ENCODE measurements around the gene SMIM32. TPM values are rescaled to one million over a fixed set of nuclear protein-coding genes. Genes with fewer than 3 reads are reported as not detected.

The SMIM32 gene
- total RNA-seq, 3 donors from 2014 or later = not detected

DNA sequence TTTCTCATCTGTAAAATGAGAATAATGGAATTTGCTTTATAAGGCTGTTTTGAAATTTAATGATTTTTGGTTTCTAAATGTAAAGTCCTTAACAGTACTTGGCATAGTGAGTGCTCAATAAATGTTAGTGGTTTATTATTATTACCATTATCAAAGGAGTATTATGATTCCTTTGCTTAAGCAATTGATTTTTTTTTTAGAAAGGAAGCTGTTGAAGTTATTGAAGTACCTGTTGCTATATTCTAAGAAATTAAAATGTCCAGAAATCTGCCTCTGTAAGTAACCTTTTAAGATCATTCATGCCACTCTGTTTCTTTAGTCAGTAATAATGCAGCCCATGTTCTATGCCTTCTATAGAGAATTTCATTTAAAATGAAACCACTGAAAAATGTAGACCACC lies 45.3 kb downstream of the SMIM32 start:
- Histone ChIP-seq H3K4me1 (no peaks in the 10 kb centered on the region), H3K27me3 (no peaks in the 10 kb centered on the region), H3K9me3 (no peaks in the 10 kb centered on the region), H3K27ac (no peak overlapping the region), H3K36me3 (no peaks in the 10 kb centered on the region), H3K4me3 (no peak overlapping the region)
- DNase-seq (ENCODE audit: low spot score in 2 of 2) = no peak
- intact Hi-C loops (cut with DNase I; ENCODE audit: low total_unique reads) = no loop called here
- TF ChIP-seq POLR2AphosphoS5 (IDR thresholded peaks at IDR 0.05) (no peak), POLR2A (IDR thresholded peaks at IDR 0.05) (no peak)
- TF ChIP-seq, protein P1, sequence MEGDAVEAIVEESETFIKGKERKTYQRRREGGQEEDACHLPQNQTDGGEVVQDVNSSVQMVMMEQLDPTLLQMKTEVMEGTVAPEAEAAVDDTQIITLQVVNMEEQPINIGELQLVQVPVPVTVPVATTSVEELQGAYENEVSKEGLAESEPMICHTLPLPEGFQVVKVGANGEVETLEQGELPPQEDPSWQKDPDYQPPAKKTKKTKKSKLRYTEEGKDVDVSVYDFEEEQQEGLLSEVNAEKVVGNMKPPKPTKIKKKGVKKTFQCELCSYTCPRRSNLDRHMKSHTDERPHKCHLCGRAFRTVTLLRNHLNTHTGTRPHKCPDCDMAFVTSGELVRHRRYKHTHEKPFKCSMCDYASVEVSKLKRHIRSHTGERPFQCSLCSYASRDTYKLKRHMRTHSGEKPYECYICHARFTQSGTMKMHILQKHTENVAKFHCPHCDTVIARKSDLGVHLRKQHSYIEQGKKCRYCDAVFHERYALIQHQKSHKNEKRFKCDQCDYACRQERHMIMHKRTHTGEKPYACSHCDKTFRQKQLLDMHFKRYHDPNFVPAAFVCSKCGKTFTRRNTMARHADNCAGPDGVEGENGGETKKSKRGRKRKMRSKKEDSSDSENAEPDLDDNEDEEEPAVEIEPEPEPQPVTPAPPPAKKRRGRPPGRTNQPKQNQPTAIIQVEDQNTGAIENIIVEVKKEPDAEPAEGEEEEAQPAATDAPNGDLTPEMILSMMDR (IDR thresholded peaks at IDR 0.05) = no peak

DNA sequence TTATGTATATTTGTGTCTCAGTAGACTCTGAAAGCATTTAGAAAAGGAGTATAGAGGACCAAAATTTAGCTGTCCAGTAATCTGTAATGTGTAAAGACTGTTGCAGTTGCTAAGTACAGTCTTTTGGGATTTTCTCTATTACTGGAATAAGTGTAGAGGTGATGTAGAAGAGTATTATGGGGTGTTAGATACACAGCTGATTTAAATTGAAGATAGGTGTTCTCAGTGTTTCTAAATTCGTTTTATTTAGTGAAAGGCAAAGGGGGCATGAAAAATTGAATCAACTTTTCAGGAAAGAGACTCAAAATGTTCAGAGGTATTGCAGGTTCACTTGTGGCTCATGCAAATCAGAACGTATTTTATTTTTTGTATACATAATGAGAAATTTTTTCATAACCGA lies 46.8 kb downstream of the SMIM32 start:
- no peaks in the 10 kb centered on the region for H3K9me3 ChIP-seq
- H3K27ac ChIP-seq = no peak overlapping the region
- intact Hi-C loops (cut with DNase I; ENCODE audit: low total_unique reads) = no loop called here
- no peaks in the 10 kb centered on the region for H3K27me3 ChIP-seq
- TF ChIP-seq POLR2AphosphoS5 (IDR thresholded peaks at IDR 0.05) (no peak), POLR2A (IDR thresholded peaks at IDR 0.05) (no peak)
- TF ChIP-seq, protein P1 (IDR thresholded peaks at IDR 0.05) = no peak
- no peaks in the 10 kb centered on the region for H3K36me3 ChIP-seq
- no peaks in the 10 kb centered on the region for H3K4me1 ChIP-seq
- DNase-seq (ENCODE audit: low spot score in 2 of 2) = no peak
- no peak overlapping the region for H3K4me3 ChIP-seq

DNA sequence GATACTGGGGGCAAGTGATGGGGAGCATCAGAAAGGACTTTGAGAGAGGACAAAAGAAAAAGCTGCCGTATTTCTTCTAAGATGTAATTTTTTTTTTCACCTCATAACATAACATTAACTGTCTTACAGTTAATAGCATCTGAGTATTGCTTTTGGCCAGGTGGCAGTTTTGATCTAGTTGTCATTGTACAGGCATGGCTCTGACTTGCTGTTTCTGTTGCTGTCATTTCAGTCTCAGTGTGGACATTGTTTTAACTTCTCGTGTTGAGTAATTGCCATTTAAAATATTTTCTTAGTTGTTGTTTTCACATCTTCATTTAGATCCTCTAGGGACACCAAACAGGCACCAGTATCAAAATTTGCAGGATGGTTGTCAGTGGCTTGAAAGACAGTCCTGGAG lies 47.9 kb downstream of the SMIM32 start:
- Histone ChIP-seq H3K4me1 (no peaks in the 10 kb centered on the region), H3K4me3 (no peak overlapping the region), H3K9me3 (no peaks in the 10 kb centered on the region), H3K36me3 (no peaks in the 10 kb centered on the region), H3K27me3 (no peaks in the 10 kb centered on the region), H3K27ac (no peak overlapping the region)
- TF ChIP-seq POLR2A (IDR thresholded peaks at IDR 0.05) (no peak), POLR2AphosphoS5 (IDR thresholded peaks at IDR 0.05) (no peak)
- TF ChIP-seq, protein P1 (IDR thresholded peaks at IDR 0.05) = no peak
- no peak for DNase-seq (ENCODE audit: low spot score in 2 of 2)
- intact Hi-C loops (cut with DNase I; ENCODE audit: low total_unique reads) = no loop called here

DNA sequence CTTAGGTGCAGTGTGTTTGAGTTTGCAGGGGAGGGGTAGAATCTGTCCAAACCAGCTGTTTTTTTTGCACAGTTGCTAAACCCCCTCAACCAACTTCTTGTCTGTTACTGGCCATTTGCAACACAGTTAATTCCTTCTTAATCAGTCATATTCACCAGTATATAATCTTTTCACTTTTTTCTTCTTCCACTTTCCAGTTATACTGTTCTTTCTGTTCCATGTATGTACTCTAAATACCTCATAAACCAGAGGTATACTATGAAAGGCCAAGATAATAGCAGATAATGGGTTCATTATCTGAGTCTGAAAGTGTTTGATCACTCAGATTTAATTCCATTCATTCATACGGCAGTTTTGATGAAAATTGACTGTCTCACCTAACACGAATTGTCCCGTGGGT lies 49.2 kb downstream of the SMIM32 start:
- TF ChIP-seq POLR2A (IDR thresholded peaks at IDR 0.05) = no peak
- no peak for TF ChIP-seq POLR2AphosphoS5 (IDR thresholded peaks at IDR 0.05)
- TF ChIP-seq, protein P1 (IDR thresholded peaks at IDR 0.05) = no peak
- intact Hi-C loops (cut with DNase I; ENCODE audit: low total_unique reads) = no loop called here
- H3K36me3 ChIP-seq = no peaks in the 10 kb centered on the region
- H3K4me1 ChIP-seq = no peaks in the 10 kb centered on the region
- no peak for DNase-seq (ENCODE audit: low spot score in 2 of 2)
- no peak overlapping the region for H3K27ac ChIP-seq
- no peak overlapping the region for H3K4me3 ChIP-seq
- H3K27me3 ChIP-seq = no peaks in the 10 kb centered on the region
- no peaks in the 10 kb centered on the region for H3K9me3 ChIP-seq

DNA sequence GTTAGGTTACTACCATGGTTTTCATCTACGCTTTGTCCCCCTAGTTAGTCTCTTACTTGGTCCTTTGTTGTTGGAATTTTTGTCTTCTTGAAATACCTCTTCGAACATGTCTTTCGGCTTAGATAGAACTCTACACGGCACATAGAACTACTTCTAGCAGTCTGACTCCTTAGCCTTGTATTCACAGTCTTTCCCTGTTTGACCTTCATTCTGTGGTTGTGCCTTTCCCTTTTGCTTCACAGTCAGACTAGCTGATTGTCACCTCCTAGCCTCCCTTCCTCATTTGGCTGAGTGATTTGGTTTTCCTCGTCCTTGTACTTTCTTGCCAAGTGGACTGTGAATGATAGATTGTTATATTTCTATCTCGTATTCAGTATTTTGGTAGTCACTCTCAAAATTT lies 49.6 kb downstream of the SMIM32 start:
- H3K27ac ChIP-seq = no peak overlapping the region
- H3K36me3 ChIP-seq = no peaks in the 10 kb centered on the region
- H3K4me1 ChIP-seq = no peaks in the 10 kb centered on the region
- no peaks in the 10 kb centered on the region for H3K27me3 ChIP-seq
- H3K9me3 ChIP-seq = no peaks in the 10 kb centered on the region
- intact Hi-C loops (cut with DNase I; ENCODE audit: low total_unique reads) = no loop called here
- no peak overlapping the region for H3K4me3 ChIP-seq
- no peak for DNase-seq (ENCODE audit: low spot score in 2 of 2)
- TF ChIP-seq, protein P1 (IDR thresholded peaks at IDR 0.05) = no peak
- TF ChIP-seq POLR2AphosphoS5 (IDR thresholded peaks at IDR 0.05) (no peak), POLR2A (IDR thresholded peaks at IDR 0.05) (no peak)
